ENCODE results near the gene ACTR1A.

The ACTR1A gene

GRCh38 chr10:102485093-102485784, 17.3 kb downstream of the ACTR1A start:
- DNase-seq (ENCODE audit: low read depth, low spot score): no peak

- DNase-seq (ENCODE audit: low read depth, low spot score): no peak
Observed at GRCh38 chr10:102484021-102484420, 18.5 kb downstream of the ACTR1A start.

GRCh38 chr10:102480396-102480795, 22.1 kb downstream of the ACTR1A start:
- DNase-seq (ENCODE audit: low read depth, low spot score): no peak

- DNase-seq (ENCODE audit: low read depth, low spot score): no peak
Observed at GRCh38 chr10:102479651-102480050, 22.9 kb downstream of the ACTR1A start.

- DNase-seq (ENCODE audit: low read depth, low spot score): no peak
Observed at GRCh38 chr10:102476466-102477141, 25.9 kb downstream of the ACTR1A start.

GRCh38 chr10:102475451-102476040, 27.0 kb downstream of the ACTR1A start:
- no peak for DNase-seq (ENCODE audit: low read depth, low spot score)

- DNase-seq (ENCODE audit: low read depth, low spot score): no peak
Observed at GRCh38 chr10:102473445-102474331, 28.8 kb downstream of the ACTR1A start.

GRCh38 chr10:102470579-102471546, 31.6 kb downstream of the ACTR1A start:
- DNase-seq (ENCODE audit: low read depth, low spot score): no peak

- no peak for DNase-seq (ENCODE audit: low read depth, low spot score)
Observed at GRCh38 chr10:102468683-102469082, 33.8 kb downstream of the ACTR1A start.

GRCh38 chr10:102467971-102468438, 34.5 kb downstream of the ACTR1A start:
- DNase-seq (ENCODE audit: low read depth, low spot score): no peak

GRCh38 chr10:102467318-102467717, 35.2 kb downstream of the ACTR1A start:
- no peak for DNase-seq (ENCODE audit: low read depth, low spot score)

- DNase-seq (ENCODE audit: low read depth, low spot score): no peak
Observed at GRCh38 chr10:102465466-102465865, 37.0 kb downstream of the ACTR1A start.

- no peak for DNase-seq (ENCODE audit: low read depth, low spot score)
Observed at GRCh38 chr10:102463983-102464382, 38.5 kb downstream of the ACTR1A start.

- DNase-seq (ENCODE audit: low read depth, low spot score): no peak
Observed at GRCh38 chr10:102462512-102463054, 39.9 kb downstream of the ACTR1A start.

GRCh38 chr10:102461187-102462054, 41.1 kb downstream of the ACTR1A start:
- peak; percentile 29 for DNase-seq (ENCODE audit: low read depth, low spot score)

- DNase-seq (ENCODE audit: low read depth, low spot score): no peak
Observed at GRCh38 chr10:102460836-102461186, 41.7 kb downstream of the ACTR1A start.

- DNase-seq (ENCODE audit: low read depth, low spot score): no peak
Observed at GRCh38 chr10:102458656-102459055, 43.9 kb downstream of the ACTR1A start.

GRCh38 chr10:102457591-102458150, 44.8 kb downstream of the ACTR1A start:
- DNase-seq (ENCODE audit: low read depth, low spot score): no peak

- no peak for DNase-seq (ENCODE audit: low read depth, low spot score)
Observed at GRCh38 chr10:102455893-102456471, 46.5 kb downstream of the ACTR1A start.

All from brain pericyte (primary cell).